Measurements from ENCODE around the gene CACNA1C.

DNA sequence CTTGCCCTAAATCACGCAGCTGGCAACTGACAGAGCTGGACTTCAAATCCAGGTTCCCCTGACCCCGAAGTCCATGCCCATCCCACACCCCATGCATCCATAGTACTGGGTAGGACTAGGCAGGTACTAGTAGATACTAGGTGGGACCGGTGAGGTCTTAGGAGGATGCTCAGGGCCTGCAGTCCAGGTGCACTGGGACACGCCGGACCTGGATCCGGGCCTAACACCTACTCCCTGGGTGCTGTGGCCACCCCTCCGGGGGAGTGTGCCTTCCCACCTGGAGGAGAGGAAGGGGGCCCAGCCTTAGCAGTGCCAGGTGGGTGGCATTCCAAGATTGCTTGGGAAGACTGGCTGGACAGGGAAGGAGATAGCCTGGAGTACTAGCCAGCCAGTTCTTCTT, 64.8 kb downstream of the CACNA1C start:
- TF ChIP-seq POLR2A (IDR thresholded peaks at IDR 0.05) = no peak
- TF ChIP-seq, protein P1, sequence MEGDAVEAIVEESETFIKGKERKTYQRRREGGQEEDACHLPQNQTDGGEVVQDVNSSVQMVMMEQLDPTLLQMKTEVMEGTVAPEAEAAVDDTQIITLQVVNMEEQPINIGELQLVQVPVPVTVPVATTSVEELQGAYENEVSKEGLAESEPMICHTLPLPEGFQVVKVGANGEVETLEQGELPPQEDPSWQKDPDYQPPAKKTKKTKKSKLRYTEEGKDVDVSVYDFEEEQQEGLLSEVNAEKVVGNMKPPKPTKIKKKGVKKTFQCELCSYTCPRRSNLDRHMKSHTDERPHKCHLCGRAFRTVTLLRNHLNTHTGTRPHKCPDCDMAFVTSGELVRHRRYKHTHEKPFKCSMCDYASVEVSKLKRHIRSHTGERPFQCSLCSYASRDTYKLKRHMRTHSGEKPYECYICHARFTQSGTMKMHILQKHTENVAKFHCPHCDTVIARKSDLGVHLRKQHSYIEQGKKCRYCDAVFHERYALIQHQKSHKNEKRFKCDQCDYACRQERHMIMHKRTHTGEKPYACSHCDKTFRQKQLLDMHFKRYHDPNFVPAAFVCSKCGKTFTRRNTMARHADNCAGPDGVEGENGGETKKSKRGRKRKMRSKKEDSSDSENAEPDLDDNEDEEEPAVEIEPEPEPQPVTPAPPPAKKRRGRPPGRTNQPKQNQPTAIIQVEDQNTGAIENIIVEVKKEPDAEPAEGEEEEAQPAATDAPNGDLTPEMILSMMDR (IDR thresholded peaks at IDR 0.05) = no peak

All from esophagus squamous epithelium (tissue), 4 donors.